ENCODE data around the gene TLDC2. TPM values are rescaled to one million over a fixed set of nuclear protein-coding genes. Genes with fewer than 3 reads are reported as not detected.

TLDC2 gene
- total and polyA plus RNA-seq, 11 donors, result 0.15 TPM; not detected in 10

DNA sequence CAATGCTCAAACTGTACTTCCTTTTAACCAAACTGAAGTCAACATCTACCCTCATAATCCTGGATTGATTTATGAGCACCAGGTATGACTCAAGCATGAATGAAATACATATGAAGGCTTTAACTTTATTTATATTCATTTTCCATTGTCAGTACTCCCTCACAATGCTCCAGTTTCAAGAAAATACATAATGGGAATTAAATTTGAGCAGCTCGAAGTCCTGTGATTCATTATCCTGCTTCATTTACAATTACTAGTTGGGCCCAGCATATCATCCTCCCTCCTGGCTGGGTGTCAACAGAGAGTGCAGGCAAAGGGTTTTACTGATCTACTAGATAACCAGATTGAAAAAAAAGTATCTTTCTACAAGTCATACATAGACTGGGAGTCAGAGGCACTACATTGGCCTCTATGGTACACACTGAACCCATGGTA, 65.5 kb downstream of the TLDC2 start:
- WGBS, 4 donors, result 55 to 82% (median 68%) methylated on average over 1 of the region's 1 CpG
- peaks cover 10 to 98% (median 35%) of the 10 kb centered on the region in 12 donors for H3K4me1 ChIP-seq
- ATAC-seq, result no peak

More for the DNA sequence above, 65.5 kb downstream of the TLDC2 start:
- peak in 1 of 5 donors; percentile 41 for DNase-seq
- no peaks in the 10 kb centered on the region for H3K9me3 ChIP-seq
- intact Hi-C loops (cut with DNase I), result no loop called here
- no peaks in the 10 kb centered on the region for H3K27me3 ChIP-seq
- TF ChIP-seq POLR2A (IDR thresholded peaks at IDR 0.05), result no peak
- TF ChIP-seq, protein P1, sequence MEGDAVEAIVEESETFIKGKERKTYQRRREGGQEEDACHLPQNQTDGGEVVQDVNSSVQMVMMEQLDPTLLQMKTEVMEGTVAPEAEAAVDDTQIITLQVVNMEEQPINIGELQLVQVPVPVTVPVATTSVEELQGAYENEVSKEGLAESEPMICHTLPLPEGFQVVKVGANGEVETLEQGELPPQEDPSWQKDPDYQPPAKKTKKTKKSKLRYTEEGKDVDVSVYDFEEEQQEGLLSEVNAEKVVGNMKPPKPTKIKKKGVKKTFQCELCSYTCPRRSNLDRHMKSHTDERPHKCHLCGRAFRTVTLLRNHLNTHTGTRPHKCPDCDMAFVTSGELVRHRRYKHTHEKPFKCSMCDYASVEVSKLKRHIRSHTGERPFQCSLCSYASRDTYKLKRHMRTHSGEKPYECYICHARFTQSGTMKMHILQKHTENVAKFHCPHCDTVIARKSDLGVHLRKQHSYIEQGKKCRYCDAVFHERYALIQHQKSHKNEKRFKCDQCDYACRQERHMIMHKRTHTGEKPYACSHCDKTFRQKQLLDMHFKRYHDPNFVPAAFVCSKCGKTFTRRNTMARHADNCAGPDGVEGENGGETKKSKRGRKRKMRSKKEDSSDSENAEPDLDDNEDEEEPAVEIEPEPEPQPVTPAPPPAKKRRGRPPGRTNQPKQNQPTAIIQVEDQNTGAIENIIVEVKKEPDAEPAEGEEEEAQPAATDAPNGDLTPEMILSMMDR (IDR thresholded peaks at IDR 0.05), result no peak
- H3K27ac ChIP-seq, result peak overlapping the region in 9 of 12 donors; percentile 1 to 76 (median 15)
- peaks cover 0 to 99% (median 41%) of the 10 kb centered on the region in 9 donors for H3K36me3 ChIP-seq
- H3K4me3 ChIP-seq, result no peak overlapping the region

Other genes starting within 250 kb of the TLDC2 start
- 1 to 10 TPM in 2 of 9 donors, under 1 TPM in 7; 0.14 to 3.0 (median 0.38) TPM for gene SLA2, start 229.9 kb upstream of the TLDC2 start, total RNA-seq
- gene SLA2, start 229.9 kb upstream of the TLDC2 start, polyA plus RNA-seq, result under 1 TPM; 0.14 to 0.30 TPM
- 10 to 100 TPM; 17.3 to 34.8 (median 31.1) TPM for gene NDRG3, start 130.0 kb upstream of the TLDC2 start, total RNA-seq
- 10 to 100 TPM; 21.1 to 22.2 TPM for gene NDRG3, start 130.0 kb upstream of the TLDC2 start, polyA plus RNA-seq
- gene DSN1, start 102.4 kb upstream of the TLDC2 start, total RNA-seq, result 1 to 10 TPM; 3.7 to 6.2 (median 4.9) TPM
- gene DSN1, start 102.4 kb upstream of the TLDC2 start, polyA plus RNA-seq, result 1 to 10 TPM; 3.2 to 7.0 TPM
- gene SAMHD1, start 75.6 kb downstream of the TLDC2 start, total RNA-seq, result 100 to 1,000 TPM in 1 of 9 donors, 10 to 100 TPM in 8; 13.9 to 164 (median 47.0) TPM
- 10 to 100 TPM; 25.3 to 39.3 TPM for gene SAMHD1, start 75.6 kb downstream of the TLDC2 start, polyA plus RNA-seq
- 1 to 10 TPM; 2.0 to 6.7 (median 4.3) TPM for gene RBL1, start 219.9 kb downstream of the TLDC2 start, total RNA-seq
- 1 to 10 TPM; 1.0 to 1.7 TPM for gene RBL1, start 219.9 kb downstream of the TLDC2 start, polyA plus RNA-seq